Activated CD8-positive, alpha-beta memory T cell treated with anti-CD3 and anti-CD28 coated beads for 36 hours (primary cell): ENCODE data around the gene HMGN1. TPM values are rescaled to one million over a fixed set of nuclear protein-coding genes. Genes with fewer than 3 reads are reported as not detected.
"Not testable (repeated sequence)": the region's sequence is repeated elsewhere in the genome, so short reads cannot be mapped to it uniquely, and the experiment has no call there.

ENCODE experiments used
- CTCF ChIA-PET: fragments of 350-600 bp; sonication (Branson Sonifier 250); formaldehyde crosslinking; loops from one replicate; lab custom pipeline; 2021; ENCODE audit warnings: antibody characterized with exemption; lab: Charles Lee
- POLR2A ChIA-PET: fragments of 350-600 bp; sonication (Branson Sonifier 250); formaldehyde crosslinking; loops from one replicate; lab custom pipeline; 2021; ENCODE audit warnings: antibody characterized with exemption; lab: Charles Lee
- total RNA-seq, 2 experiments: library from RNA; stranded (reverse); gene quantifications; one replicate each; pipeline ENCODE4 v1.2.3, GENCODE V29; 2021

Gene HMGN1, protein sequence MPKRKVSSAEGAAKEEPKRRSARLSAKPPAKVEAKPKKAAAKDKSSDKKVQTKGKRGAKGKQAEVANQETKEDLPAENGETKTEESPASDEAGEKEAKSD
- total RNA-seq: 100 to 1,000 TPM; 408 to 412 TPM

- POLR2A ChIA-PET: interaction anchor here (0.6 to 3.8 kb wide), 6 partner anchors 22 to 165 kb away, joined by 3 to 43 read pairs (median 5); partner anchors contain the start of genes BRWD1 and PSMG1
- CTCF ChIA-PET: interaction anchor here (1.0 to 1.9 kb wide), 3 partner anchors 11 to 34 kb away, joined by 3 to 5 read pairs (median 3); no protein-coding TSS in a partner anchor
Measured at GRCh38 chr21:39348355-39349210, at the start of gene HMGN1. TSS of gene HMGN1 (minus strand) at chr21:39349088. CDS start at chr21:39348917, 171 bp downstream.

DNA sequence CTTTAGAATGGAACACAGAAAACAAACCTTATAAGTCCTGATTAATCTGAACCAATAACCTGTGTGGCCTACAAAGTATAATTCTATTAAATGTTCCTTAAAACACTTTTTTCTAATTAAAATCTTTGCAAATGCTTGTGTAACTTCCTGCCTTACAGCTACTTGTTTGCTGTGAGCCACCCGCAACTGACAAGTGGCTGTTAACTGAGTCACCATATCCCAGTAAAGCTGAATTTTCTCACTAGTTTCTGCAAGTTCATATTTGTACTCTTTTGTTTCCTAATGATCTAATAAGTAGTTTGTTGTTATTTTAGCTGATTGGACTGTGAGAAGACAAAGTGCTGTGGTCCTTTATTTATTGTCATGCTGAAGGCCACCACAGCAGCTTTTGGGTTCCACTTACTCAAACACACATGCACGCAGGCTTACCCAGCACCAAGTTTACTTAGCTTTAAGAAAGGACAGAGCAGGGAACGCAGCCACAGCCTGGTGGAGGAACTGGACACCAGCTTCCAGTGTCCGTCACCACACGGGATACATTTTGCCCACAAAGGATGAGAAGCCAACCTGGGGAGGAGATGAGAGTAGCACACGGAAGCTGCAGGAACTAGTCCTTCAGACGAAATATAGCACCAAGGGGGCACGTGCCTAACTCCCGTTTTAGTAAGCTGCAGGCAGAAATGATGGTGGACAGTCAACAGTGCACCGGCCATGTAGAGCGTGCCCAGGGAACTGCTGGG, 48.9 kb upstream of the HMGN1 start:
- POLR2A ChIA-PET: no interaction called here
- CTCF ChIA-PET: no interaction called here

DNA sequence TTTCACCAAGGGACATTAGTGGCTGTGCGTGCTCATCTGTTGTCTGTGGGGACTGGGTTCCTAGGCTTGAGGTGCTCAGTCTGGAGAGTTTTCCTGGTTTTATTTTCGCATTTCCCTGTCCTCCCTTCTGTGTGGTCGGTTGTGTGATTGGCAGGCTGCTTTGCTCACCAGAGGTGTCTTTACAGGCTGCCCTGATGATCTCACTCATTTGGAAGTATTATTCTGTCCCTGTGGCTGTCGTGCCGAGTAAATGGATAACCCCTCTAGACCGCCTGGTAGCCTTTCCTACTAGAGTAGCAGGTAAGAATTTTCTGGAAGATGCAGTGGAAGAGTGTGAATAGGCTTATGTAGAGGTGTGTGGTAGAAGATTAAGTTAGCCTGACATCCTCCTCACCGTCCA, 44.1 kb upstream of the HMGN1 start:
- POLR2A ChIA-PET: no interaction called here
- CTCF ChIA-PET: no interaction called here

DNA sequence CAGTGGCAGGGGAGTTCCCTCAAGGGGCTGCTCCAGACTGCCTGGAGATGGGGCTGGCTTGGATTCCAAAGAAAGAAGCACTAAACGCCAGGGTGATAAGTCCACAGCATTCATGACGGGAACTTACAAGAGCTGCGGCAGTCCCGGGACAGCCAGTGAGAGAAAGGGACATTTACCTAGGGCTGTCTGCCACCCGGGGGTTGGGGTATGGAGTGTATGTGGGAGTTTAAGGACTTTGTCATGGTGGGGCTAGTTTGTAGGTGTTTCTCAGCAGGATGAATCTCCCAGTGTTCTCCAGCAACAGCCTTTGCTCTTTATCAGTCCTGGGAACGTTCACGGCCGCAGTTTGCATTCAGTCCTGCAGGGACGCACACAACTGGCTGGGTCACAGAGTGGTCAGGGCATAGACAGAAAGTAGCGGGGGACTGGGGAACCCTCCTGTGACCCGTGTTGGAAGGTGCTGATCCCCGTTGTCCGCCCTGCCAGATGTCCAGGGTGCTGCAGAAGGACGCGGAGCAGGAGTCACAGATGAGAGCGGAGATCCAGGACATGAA, 41.4 kb upstream of the HMGN1 start:
- CTCF ChIA-PET: no interaction called here
- POLR2A ChIA-PET: no interaction called here

- POLR2A ChIA-PET: no interaction called here
Measured at GRCh38 chr21:39388811-39389155, 39.9 kb upstream of the HMGN1 start.

GRCh38 chr21:39388038-39388810, 39.3 kb upstream of the HMGN1 start:
- ChIA-PET CTCF (interaction anchor here (0.9 to 1.4 kb wide), 8 partner anchors 15 to 205 kb away, joined by 3 to 6 read pairs (median 4); partner anchors contain the start of gene PSMG1), POLR2A (interaction anchor here (0.8 to 1.8 kb wide), 3 partner anchors 40 to 76 kb away, joined by 3 to 15 read pairs (median 12); partner anchors contain the start of gene BRWD1)

More at GRCh38 chr21:39388811-39389155, 39.9 kb upstream of the HMGN1 start:
- CTCF ChIA-PET: no interaction called here

GRCh38 chr21:39387461-39388037, 38.7 kb upstream of the HMGN1 start:
- ChIA-PET CTCF (interaction anchor here (0.6 to 1.4 kb wide), 9 partner anchors 14 to 204 kb away, joined by 3 to 6 read pairs (median 4); partner anchors contain the start of gene PSMG1), POLR2A (interaction anchor here (0.8 to 1.8 kb wide), 3 partner anchors 39 to 75 kb away, joined by 3 to 15 read pairs (median 12); partner anchors contain the start of gene BRWD1)

DNA sequence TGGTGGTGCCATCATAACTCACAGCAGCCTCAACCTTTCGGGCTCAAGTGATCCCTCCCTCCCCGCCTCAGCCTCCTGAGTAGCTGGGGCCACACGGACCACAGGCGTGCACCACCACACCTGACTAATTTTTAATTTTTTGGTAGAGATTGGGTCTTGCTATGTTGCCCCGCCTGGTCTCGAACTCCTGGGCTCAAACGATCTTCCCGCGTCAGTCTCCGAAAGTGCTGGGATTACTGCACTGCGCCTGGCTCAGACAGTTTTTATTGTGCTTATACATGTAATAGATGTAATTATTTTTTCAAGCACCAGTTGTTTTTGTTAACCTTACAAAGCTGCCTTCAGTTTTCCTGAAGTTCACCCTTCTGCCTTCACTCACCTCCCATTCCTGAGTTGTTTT, 38.0 kb upstream of the HMGN1 start:
- POLR2A ChIA-PET: interaction anchor here (1.8 kb wide), 2 partner anchors 73 to 75 kb away, joined by 12 to 15 read pairs; partner anchors contain the start of gene BRWD1
- CTCF ChIA-PET: interaction anchor here (1.2 to 1.4 kb wide), 3 partner anchors 13 to 74 kb away, joined by 3 to 4 read pairs (median 4); no protein-coding TSS in a partner anchor

DNA sequence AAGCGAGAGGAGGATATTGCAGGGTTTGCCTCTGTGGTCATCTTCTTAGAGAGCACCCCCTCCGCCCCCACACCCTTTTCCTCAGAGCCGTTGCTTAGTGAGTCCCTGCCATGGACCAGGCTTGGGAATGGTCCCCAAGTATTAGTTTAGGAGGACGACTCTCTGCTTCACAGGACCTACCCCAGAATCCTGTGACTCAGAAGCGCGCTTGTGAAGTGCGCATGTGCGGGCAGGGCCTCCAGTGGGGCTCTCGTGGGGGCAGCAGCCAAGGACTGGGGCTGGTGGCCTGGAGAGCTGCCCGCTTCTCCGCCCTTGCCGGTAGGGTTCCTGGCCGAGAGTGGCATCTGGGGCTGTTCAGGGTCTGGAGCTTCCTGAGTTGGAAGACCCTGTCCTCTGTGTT, 37.3 kb upstream of the HMGN1 start:
- ChIA-PET CTCF (interaction anchor here (1.3 kb wide), 1 partner anchor 55 kb away, joined by 4 read pairs; no protein-coding TSS in a partner anchor), POLR2A (interaction anchor here (1.8 kb wide), 1 partner anchor 74 kb away, joined by 15 read pairs; no protein-coding TSS in a partner anchor)

DNA sequence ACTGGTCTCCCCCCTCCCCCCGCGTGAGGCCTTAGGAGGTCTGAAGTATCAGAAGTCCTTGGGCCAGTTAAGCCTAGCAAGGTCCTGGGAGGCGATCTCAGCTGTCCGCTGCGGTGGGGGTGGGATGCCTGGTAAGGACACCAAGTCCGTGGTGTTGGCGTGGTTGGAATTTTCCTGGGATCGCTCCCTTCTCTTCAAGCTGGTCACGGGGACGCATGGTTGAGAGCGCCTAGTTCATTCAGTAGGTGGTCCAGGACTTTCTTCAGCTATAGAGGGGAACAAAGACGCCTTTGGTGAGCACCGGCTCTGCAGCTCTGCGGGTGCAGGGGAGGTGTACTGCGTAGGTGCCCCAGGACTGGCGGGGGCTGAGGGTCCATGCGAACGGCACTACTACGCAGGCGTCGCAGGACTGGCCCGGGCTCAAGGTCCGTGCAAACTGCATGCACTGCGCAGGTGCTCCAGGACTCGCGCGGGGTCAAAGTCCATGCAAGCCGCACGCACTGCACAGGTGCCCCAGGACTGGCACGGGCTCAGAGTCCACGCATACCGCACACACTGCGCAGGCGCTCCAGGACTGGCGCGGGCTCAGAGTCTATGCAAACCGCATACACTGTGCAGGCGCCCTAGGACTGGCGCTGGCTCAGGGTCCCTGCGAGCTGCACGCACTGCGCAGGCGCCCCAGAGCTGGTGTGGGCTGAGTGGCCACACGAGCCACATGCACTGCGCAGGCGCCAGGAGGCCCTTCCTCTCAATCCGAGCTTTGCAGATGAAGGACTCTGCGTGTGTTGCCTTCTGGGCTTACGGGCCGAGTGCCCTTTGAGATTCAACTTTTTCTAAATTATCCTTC, 36.6 kb upstream of the HMGN1 start:
- POLR2A ChIA-PET: interaction anchor here (0.7 kb wide), 1 partner anchor 85 kb away, joined by 3 read pairs; no protein-coding TSS in a partner anchor
- CTCF ChIA-PET: interaction anchor here (0.6 to 1.3 kb wide), 2 partner anchors 56 to 1746 kb away, joined by 3 to 4 read pairs; no protein-coding TSS in a partner anchor

DNA sequence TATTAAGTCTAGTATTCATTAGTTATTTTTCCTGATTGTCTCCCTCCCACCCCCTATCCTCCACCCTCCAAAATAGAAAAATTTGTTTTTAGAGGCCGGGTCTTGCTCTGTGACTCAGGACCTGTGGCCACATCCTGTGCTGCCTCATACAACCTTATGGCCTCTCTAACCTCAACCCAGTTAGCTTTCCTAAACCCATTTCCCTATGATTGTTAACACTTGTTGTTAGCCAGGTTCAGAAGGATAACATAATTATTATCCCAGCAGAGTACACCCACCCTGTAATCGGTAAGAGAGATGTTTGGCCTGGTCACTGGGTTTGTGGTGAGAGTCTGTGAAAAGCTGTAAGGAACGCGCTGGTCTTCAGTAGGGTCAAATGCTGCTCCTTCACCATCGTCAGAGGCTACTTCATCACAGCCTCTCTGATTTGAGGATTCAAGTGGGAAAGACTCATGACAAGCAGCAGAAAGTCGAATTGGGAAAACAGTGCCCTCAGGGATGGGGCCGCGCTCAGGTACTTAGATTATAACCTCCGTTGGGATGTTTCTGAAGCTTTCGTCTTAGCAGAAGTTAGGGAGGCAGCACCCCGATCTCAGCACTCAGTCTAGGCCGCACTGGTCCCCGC, 35.9 kb upstream of the HMGN1 start:
- ChIA-PET POLR2A (no interaction called here), CTCF (interaction anchor here (0.6 kb wide), 1 partner anchor 1747 kb away, joined by 3 read pairs; no protein-coding TSS in a partner anchor)

GRCh38 chr21:39382096-39382495, 33.2 kb upstream of the HMGN1 start:
- CTCF ChIA-PET, POLR2A ChIA-PET: not testable (repeated sequence)

- ChIA-PET CTCF (no interaction called here), POLR2A (no interaction called here)
Measured at GRCh38 chr21:39381009-39381408, 32.1 kb upstream of the HMGN1 start.

GRCh38 chr21:39379986-39380891, 31.4 kb upstream of the HMGN1 start:
- ChIA-PET CTCF (interaction anchor here (0.9 kb wide), 1 partner anchor 64 kb away, joined by 3 read pairs; no protein-coding TSS in a partner anchor), POLR2A (interaction anchor here (0.6 to 1.0 kb wide), 3 partner anchors 32 to 98 kb away, joined by 5 to 6 read pairs (median 5); no protein-coding TSS in a partner anchor)

GRCh38 chr21:39377444-39378050, 28.7 kb upstream of the HMGN1 start:
- CTCF ChIA-PET: no interaction called here
- POLR2A ChIA-PET: no interaction called here
